M059J (cell line): ENCODE measurements around the gene NUAK2. TPM values are rescaled to one million over a fixed set of nuclear protein-coding genes. Genes with fewer than 3 reads are reported as not detected.
"Not testable (repeated sequence)": the region's sequence is repeated elsewhere in the genome, so short reads cannot be mapped to it uniquely, and the experiment has no call there.

ENCODE experiments used
- DNase-seq: peaks from one replicate; pipeline ENCODE4 v3.0.0-alpha.2; 2012; ENCODE audit warnings: low read depth
- total RNA-seq: library from RNA; depleted of rRNA; stranded (reverse); fragments of >200 nt; shearing (Covaris generic); gene quantifications from 2 replicates; pipeline ENCODE4 v1.2.3, GENCODE V29; 2014; rRNA removed

The NUAK2 gene
- 6.7 and 8.4 TPM in 2 replicates for total RNA-seq

- peak; percentile 88 for DNase-seq
These were observed at the start of gene NUAK2 for GRCh38 chr1:205321162-205321958. NUAK2 (minus strand) TSS chr1:205321745; CDS start chr1:205321628, 117 bp downstream.

DNA sequence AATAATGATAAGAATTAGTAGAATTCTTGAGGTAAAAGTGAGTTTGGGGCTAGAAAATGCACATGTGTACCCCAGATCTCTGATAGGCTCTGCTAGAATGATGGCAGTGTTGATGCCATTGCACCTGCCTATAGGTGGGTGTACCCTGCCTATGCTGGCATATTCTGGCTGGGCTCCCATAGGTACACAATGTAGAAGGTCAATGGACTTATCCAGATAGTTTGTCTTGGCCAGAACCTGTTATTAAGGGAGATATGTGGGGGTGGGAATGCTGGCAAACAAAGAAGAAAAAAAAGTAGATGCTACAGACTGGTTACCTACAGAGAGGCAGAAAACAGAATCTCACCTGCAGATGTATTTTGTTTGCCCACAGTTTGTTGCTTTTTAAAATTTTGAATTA, 49.2 kb upstream of the NUAK2 start:
- DNase-seq: no peak

DNA sequence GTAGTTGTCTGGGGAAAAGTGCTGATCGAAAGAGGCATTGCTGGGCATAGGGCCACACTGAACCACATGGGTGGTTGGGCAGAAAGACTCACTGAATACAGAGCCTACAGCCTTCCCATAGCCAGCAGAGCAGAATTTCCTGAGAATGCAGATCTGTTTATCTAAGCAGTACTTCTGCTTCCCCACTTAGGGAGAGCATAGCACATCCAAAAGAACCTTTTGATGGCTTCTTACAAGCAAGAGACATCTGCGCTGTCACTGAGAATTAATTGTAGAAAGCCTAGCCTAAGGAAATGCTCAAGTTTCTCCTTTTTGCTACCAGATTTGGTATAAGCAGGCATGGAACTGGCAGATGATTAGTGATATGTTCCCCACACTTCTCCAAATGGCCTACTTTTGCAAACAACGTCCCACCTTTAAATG, 48.2 kb upstream of the NUAK2 start:
- DNase-seq: no peak

GRCh38 chr1:205368478-205368877, 46.9 kb upstream of the NUAK2 start:
- no peak for DNase-seq

GRCh38 chr1:205365945-205366463, 44.5 kb upstream of the NUAK2 start:
- peak; percentile 23 for DNase-seq

DNA sequence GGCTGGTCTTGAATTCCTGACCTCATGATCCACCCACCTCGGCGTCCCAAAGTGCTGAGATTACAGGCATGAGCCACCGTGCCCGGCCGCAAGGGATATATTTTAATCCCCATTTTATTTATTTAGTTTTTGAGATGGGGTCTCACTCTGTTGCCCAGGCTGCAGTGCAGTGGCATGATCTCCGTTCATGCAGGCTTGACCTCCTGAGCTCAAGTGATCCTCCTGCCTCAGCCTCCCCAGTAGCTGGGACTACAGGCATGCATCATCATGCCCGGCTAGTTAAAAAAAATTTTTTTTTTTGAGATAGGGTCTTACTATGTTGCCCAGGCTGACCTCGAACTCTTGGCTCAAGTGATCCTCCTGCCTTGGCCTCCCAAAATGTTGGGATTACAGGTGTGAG, 43.5 kb upstream of the NUAK2 start:
- not testable (repeated sequence) for DNase-seq

DNA sequence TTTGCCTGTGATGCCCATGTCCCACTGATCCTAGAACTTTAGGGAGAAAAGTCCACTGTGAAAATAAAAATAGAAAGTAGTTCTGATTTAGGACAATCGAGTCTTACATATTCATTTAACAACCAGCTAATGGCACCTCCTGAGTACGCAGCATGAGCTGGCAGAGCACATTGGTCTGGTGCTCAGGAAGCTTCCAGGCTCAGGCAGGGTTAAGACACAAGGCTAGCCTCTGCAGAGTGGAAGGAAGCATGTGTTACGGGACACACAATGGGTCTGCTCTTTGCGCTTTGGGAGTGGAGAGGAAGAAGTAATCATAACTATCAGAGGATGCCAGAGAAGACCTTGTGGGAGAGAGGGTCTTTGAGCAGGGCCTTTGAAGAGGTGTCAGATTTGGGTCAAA, 39.3 kb upstream of the NUAK2 start:
- no peak for DNase-seq

- DNase-seq: no peak
These were observed 38.4 kb upstream of the NUAK2 start for GRCh38 chr1:205359771-205360565.

GRCh38 chr1:205358579-205358978, 37.0 kb upstream of the NUAK2 start:
- DNase-seq: no peak

- no peak for DNase-seq
These were observed 36.0 kb upstream of the NUAK2 start for GRCh38 chr1:205357567-205357966.

- DNase-seq: no peak
These were observed 35.0 kb upstream of the NUAK2 start, which contains the start of gene KLHDC8A for GRCh38 chr1:205356440-205357139. KLHDC8A (minus strand) TSS chr1:205356922; CDS start chr1:205343604, 13,318 bp downstream.

DNA sequence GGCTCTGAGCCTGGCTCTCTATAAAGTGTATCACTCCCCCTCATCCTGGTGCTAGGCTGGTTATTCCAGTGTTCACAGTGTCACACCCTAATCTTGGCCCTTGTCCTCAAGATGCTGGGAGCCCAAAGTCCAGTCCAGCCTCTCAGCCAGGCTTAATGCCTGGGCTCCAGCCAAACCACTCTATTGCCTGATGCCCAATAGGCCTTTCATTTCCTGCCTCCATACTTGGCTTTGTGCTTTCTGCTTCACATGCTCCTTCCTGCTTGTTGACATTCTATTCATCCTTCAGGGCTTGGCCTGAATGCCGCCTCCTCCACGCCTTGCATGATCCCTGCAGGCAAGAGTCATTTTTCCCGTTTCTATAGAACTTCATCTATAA, 33.5 kb upstream of the NUAK2 start:
- peak; percentile 47 for DNase-seq

DNA sequence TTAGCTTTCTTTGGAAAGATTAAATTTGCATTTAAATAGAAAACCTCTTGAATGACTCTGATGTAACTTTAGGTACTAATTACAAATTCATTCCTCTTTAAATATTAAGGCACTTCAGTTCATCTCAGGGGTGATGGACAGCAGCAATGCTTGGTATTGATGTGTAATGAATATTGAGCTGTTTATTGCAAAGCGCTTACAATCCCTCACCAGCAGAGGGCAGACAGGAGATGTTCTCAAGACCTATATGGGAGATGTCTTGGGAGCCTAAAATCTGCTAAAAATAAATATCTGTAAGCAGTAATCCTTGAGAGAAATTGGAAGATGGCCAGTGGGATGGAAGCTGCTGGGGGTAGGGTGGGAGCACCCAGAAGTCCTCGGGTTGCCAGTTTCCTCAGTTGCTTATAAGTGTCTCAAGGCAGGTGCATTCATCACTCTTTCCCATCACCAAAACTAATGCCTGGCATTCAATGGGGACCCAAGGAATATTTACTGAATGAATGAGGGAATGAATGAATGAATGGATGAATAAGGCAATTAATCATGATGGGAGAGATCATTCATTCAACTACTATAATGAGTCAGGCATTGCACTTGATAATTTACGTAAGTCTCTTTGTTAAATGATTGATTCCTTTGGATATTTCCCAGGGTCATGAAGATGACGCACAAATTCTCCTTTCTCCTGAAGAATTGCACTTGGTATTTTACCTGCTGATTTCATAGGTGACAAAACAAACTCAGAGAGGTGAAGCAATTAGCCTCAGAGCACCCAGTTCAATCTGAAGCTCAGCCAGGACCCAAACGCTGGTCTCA, 32.9 kb upstream of the NUAK2 start:
- peak; percentile 65 for DNase-seq

- DNase-seq: no peak
These were observed 32.1 kb upstream of the NUAK2 start for GRCh38 chr1:205353612-205354011.

DNA sequence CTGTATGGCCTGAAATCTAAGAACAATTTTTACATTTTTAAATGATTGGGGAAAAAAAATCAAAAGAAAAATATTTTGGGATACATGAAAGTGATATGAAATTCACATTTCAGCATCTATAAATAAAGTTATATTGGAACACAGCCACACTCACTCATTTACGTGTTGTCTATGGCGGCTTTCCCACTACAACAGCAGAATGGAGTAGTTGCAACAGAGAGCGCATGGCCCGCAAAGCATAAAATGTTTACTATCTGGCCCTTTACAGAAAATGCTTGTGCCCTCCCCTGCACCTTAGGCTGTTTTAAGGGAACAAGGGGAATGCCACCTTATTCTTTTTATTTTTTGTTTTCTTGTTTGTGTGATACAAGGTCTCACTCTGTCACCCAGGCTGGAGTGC, 31.6 kb upstream of the NUAK2 start:
- DNase-seq: no peak

DNA sequence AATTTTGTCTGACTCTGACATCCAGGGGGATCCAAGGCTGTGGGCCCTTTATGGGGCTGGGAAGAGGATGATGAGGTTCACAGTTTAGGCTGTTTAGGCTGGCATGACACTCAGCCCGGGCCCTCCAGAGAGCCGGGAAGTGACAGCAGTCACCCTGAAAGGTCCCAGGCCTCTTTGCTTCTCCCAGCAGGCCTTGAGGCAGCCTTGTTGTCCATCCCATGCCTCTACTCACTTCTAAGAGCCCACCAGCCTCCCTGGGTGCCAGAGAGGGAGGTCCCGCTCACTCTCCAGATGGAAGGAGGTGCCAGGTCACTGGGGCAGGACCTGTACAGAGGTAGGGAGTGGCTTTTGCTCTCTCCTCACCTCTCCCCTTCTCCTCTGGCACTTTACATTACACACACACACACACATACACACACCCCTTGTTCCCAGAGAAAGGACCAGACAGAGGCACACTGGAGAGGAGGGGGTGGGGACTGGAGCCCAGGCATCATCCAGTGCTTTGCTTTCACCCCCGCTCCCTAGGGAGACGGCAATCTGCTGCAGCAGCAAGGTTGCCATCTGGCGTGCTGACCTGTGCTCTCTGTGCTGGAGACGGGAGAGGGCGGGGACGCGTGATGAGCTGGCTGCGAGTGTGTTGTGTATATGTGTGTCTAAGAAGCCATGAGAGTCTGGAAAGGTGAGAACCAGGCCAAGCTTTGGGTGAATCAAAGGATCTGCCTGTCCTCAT, 30.6 kb upstream of the NUAK2 start:
- no peak for DNase-seq

DNA sequence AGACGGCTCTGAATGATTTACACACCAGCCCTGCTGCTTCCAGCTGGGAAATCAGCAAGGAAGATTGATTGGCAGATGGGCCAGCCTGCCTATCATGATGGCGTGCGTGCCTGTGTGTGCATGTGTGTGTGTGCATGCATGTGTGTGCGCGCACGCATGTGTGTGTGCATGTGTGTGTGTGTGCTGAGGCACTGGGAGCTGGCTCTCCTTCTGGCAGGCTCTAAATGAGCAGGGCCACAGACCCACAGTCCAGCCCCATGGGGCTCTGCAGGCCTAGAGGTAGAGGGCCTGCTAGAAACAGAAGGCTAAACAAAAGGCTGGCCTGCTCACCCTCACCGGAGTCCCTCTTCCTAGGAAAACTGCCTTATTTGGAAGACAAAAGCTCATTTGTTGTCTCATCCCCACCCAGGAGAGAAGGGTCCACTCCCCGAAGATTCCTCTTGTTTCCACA, 29.2 kb upstream of the NUAK2 start:
- DNase-seq: no peak

DNA sequence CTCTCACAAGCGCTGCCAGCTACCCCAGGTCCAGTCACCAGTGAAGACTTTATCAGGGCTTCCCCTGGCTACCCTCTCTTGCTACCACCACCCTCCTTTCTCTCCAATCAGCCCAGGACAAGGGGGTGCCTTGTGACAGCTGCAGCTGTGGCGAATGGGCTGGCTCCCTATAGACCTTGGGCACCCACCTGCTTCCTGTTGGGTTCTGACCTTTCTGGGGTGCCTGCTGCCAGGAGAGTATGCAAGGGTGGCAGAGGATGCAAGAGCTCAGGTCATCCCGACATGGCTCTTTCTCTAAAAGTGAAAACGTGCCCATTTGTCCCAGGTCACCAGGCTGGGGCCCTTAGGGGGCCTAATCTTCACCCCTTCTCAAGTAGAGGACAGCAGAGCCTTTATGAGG, 28.6 kb upstream of the NUAK2 start:
- no peak for DNase-seq

DNA sequence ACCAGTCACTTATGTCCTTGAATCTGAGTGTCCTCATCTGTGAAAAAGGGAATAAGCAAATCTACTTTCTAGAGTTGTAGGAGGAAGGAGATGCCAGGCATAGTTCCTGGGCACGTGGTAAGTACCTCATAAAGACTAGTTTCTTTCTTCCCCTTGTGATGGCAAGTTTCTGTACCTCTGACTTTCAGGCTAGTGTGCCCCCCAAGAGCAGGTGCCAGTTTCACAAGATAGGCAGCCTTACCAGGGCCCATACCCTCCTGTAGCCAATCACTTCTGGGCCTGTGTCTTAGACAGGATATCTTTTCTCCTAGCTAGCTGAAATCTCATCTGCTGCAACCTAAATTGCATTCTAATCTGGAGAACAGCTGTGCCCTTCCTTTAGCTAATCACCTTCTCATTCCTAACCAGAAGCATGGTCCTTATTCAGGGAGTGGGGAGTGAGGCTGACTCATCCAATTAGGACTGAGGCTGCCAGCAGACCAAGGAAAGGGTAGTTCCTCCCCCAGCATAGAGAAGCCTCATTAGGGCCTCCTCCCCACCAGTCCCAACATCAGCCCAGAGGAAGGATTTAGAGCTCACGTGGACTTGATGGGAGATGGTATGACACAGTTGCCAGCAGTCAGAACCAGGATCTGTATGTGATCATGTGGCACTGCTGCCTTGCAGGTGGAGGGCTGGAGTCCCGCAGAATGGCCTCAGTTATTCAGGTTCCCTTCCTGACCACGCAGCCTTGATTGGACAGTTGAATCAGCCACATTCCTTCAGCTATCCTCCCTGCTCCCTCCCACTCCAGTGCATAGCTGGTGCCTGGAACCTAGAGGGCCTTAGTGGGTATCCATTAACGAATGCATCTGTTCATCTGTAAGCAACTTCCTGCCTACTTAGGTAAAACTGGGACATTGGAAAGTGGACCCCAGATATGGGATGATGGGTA, 27.3 kb upstream of the NUAK2 start:
- no peak for DNase-seq
